ENCODE data around the gene PHLDA2.

- TF ChIP-seq EP300 (IDR thresholded peaks at IDR 0.05) (no peak), POLR2A (IDR thresholded peaks at IDR 0.05) (no peak)
Observed at GRCh38 chr11:2958251-2958650, 29.0 kb upstream of the PHLDA2 start.
